Hepatocyte (in vitro differentiated cells): ENCODE measurements around the gene COL13A1. TPM values are rescaled to one million over a fixed set of nuclear protein-coding genes. Genes with fewer than 3 reads are reported as not detected.
A peak's percentile ranks its signal among the peaks of the same experiment; 100 is the strongest.

ENCODE experiments used
- DNase-seq: peaks from one replicate; pipeline ENCODE4 v3.0.0-alpha.2; 2016; ENCODE audit warnings: low spot score
- H2AFZ ChIP-seq: fragments of 200-600 bp; sonication (generic); 2 replicates; pipeline ENCODE4 v1.6.0; 2016; ENCODE audit warnings: antibody characterized with exemption, mild to moderate bottlenecking
- H3K27ac ChIP-seq: fragments of 200-600 bp; sonication (generic); 2 replicates; pipeline ENCODE4 v1.5.1; 2016; ENCODE audit warnings: mild to moderate bottlenecking
- H3K27me3 ChIP-seq: fragments of 200-600 bp; sonication (generic); 2 replicates; pipeline ENCODE4 v1.6.1; 2016
- H3K36me3 ChIP-seq: fragments of 200-600 bp; sonication (generic); replicated peaks from 2 replicates; pipeline ENCODE4 v1.5.1; 2016; ENCODE audit warnings: low read depth; ENCODE audit not compliant: insufficient read depth
- H3K4me1 ChIP-seq: fragments of 200-600 bp; sonication (generic); 2 replicates; pipeline ENCODE4 v1.5.1; 2016; ENCODE audit warnings: mild to moderate bottlenecking, moderate library complexity; ENCODE audit not compliant: insufficient read depth
- H3K4me2 ChIP-seq: fragments of 200-600 bp; sonication (generic); 2 replicates; pipeline ENCODE4 v1.6.0; 2016
- H3K4me3 ChIP-seq: fragments of 200-600 bp; sonication (generic); 2 replicates; pipeline ENCODE4 v1.5.1; 2016; ENCODE audit warnings: mild to moderate bottlenecking
- H3K79me2 ChIP-seq: fragments of 200-600 bp; sonication (generic); 2 replicates; pipeline ENCODE4 v1.6.0; 2017; ENCODE audit warnings: mild to moderate bottlenecking
- H3K9me2 ChIP-seq: fragments of 200-600 bp; sonication (generic); replicated peaks from 2 replicates; pipeline ENCODE4 v1.6.0; 2017; ENCODE audit warnings: mild to moderate bottlenecking; ENCODE audit not compliant: insufficient read depth
- H3K9me3 ChIP-seq: fragments of 200-600 bp; sonication (generic); 2 replicates; pipeline ENCODE4 v1.5.1; 2016; ENCODE audit warnings: low read depth, mild to moderate bottlenecking
- H4K20me1 ChIP-seq: fragments of 200-600 bp; sonication (generic); 2 replicates; pipeline ENCODE4 v1.6.0; 2016; ENCODE audit warnings: mild to moderate bottlenecking; ENCODE audit not compliant: insufficient read depth, poor library complexity, severe bottlenecking
- CTCF ChIP-seq: fragments of 200-600 bp; sonication (generic); IDR thresholded peaks from 2 replicates; pipeline ENCODE4 v1.5.1; 2016; ENCODE audit warnings: antibody characterized with exemption, mild to moderate bottlenecking; ENCODE audit not compliant: poor library complexity
- EZH2 ChIP-seq: fragments of 200-600 bp; sonication (generic); IDR thresholded peaks from 2 replicates; pipeline ENCODE4 v1.6.1; 2016; ENCODE audit warnings: antibody characterized with exemption, mild to moderate bottlenecking, borderline replicate concordance
- EZH2phosphoT487 ChIP-seq: fragments of 200-600 bp; sonication (generic); IDR thresholded peaks from one replicate; pipeline ENCODE4 v1.6.1; 2018; ENCODE audit warnings: antibody characterized with exemption, mild to moderate bottlenecking, low read depth, moderate library complexity; ENCODE audit not compliant: unreplicated experiment, severe bottlenecking
- WGBS: methylation state at CpG from one replicate; pipeline ENCODE4 v1.1.6; 2016; ENCODE audit warnings: low lambda C conversion rate; ENCODE audit errors: missing lambda C conversion rate; 5-methylcytosine and 5-hydroxymethylcytosine counted together
- polyA plus RNA-seq: library from polyadenylated mRNA; unstranded; fragments of >200 nt; fragmentation: Nextera tagmentation; extraction: Ambion mirVana; gene quantifications from 2 replicates; pipeline ENCODE4 v1.2.1, GENCODE V29; 2016
- total RNA-seq: library from RNA; depleted of rRNA; stranded (reverse); fragments of >200 nt; gene quantifications from 2 replicates; pipeline ENCODE4 v1.2.3, GENCODE V29; 2014

The COL13A1 gene
- total and polyA plus RNA-seq, 2 experiments from 2014 or later: 4.5 to 8.5 TPM

DNA sequence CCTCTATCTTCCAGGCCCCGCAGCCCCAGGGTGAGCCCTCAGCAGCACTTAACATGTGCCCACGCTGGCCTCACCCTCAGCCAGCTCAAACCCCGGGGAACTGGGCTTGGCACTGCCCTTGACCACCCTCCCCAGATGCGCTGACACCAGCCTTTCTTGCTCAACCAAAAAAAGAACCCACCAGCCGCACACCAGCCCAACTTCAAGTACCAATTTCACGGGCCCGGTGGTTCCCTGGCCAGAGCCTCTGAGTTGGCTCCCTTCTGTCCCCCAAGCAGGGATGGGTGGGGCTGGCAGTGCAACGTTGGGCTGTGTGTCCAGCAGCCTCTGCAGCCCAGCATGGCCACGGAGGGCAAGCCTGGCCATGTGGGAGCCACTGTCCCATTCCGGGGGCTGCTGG lies 96.3 kb downstream of the COL13A1 start:
- TF ChIP-seq EZH2phosphoT487 (no peak), CTCF (no peak), EZH2 (no peak)
- Histone ChIP-seq H3K9me2 (no peaks in the 10 kb centered on the region), H3K4me3 (no peak overlapping the region), H3K4me1 (peaks cover 21% of the 10 kb centered on the region), H3K27me3 (no peaks in the 10 kb centered on the region), H3K36me3 (no peaks in the 10 kb centered on the region), H3K4me2 (no peak overlapping the region), H3K79me2 (no peaks in the 10 kb centered on the region), H2AFZ (no peak overlapping the region), H4K20me1 (no peaks in the 10 kb centered on the region), H3K9me3 (no peaks in the 10 kb centered on the region), H3K27ac (no peak overlapping the region)
- 92% methylated on average over 10 of the region's 10 CpGs for WGBS
- no peak for DNase-seq

DNA sequence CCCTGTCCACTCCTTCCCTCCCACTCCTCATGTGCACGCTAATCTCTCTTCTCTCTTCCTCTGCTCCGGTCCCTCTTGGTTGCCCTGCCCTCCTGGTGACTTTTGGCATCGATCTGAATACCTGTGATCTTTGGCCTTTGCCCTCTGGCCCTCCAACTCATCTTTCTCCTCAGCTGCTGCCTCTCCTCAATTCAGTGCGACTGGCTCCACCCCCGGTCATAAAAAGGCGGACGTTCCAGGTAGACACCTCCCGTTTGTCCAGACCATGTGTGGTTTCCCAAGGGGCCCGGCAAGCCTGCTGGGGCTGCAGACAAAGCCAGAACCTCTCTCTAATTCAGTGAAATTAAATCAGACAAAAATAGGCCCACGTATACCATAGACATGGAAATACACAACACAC lies 96.8 kb downstream of the COL13A1 start:
- DNase-seq: peak; percentile 32
- Histone ChIP-seq H3K36me3 (no peaks in the 10 kb centered on the region), H2AFZ (no peak overlapping the region), H3K4me2 (no peak overlapping the region), H3K9me2 (no peaks in the 10 kb centered on the region), H4K20me1 (no peaks in the 10 kb centered on the region), H3K79me2 (no peaks in the 10 kb centered on the region), H3K27me3 (no peaks in the 10 kb centered on the region), H3K4me1 (peaks cover 21% of the 10 kb centered on the region), H3K27ac (no peak overlapping the region), H3K4me3 (no peak overlapping the region), H3K9me3 (no peaks in the 10 kb centered on the region)
- TF ChIP-seq CTCF (no peak), EZH2 (no peak), EZH2phosphoT487 (no peak)
- 51% methylated on average over 10 of the region's 10 CpGs for WGBS

DNA sequence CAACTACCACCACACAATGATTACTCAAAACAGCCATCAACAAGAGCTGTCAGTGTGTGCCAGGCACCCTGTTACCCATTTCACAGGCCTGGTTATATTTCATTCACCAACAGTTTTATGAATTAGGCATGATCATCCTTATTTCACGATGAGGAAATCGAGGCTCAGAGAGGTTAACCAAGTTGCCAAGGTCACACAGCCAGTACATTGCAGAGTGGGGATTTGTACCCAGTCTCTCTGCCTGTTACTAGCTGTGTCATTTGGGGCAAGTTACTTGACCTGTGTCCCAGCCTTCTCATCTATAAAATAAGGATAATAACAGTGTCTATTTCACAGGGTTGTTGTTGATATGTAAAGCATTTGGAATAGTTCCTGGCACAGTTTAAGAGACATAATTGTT lies 97.2 kb downstream of the COL13A1 start:
- H3K9me2 ChIP-seq: no peaks in the 10 kb centered on the region
- H3K27ac ChIP-seq: no peak overlapping the region
- H2AFZ ChIP-seq: no peak overlapping the region
- no peaks in the 10 kb centered on the region for H3K36me3 ChIP-seq
- no peak overlapping the region for H3K4me3 ChIP-seq
- DNase-seq: no peak
- TF ChIP-seq CTCF (no peak), EZH2 (no peak), EZH2phosphoT487 (no peak)
- no peaks in the 10 kb centered on the region for H3K27me3 ChIP-seq
- H3K79me2 ChIP-seq: no peaks in the 10 kb centered on the region
- 94% methylated on average over 2 of the region's 2 CpGs for WGBS
- no peak overlapping the region for H3K4me2 ChIP-seq
- H3K9me3 ChIP-seq: no peaks in the 10 kb centered on the region
- H4K20me1 ChIP-seq: no peaks in the 10 kb centered on the region
- peaks cover 21% of the 10 kb centered on the region for H3K4me1 ChIP-seq
